ENCODE results near the gene TBCA. TPM values are rescaled to one million over a fixed set of nuclear protein-coding genes. Genes with fewer than 3 reads are reported as not detected.

The TBCA gene
- total RNA-seq, 1 experiment from 2014 or later: 330 TPM

GRCh38 chr5:77781076-77781475 is 4.9 kb upstream of the TBCA start:
- H3K23me2 ChIP-seq (ENCODE audit: insufficient read length, low read depth, low read length, poor library complexity, severe bottlenecking): peaks cover 4% of the 10 kb centered on the region
- no peak overlapping the region for H3K14ac ChIP-seq (ENCODE audit: insufficient read depth, low read length)
- H3K27ac ChIP-seq (ENCODE audit: insufficient read length, low read depth, low read length): no peak overlapping the region
- no peak overlapping the region for H4K5ac ChIP-seq (ENCODE audit: insufficient read length, low read depth, low read length)
- peaks cover 4% of the 10 kb centered on the region; the same call in 1 of the 2 replicates for H3K4me1 ChIP-seq (ENCODE audit: insufficient read depth, low read length)
- H3K27me3 ChIP-seq (ENCODE audit: insufficient read depth, low read length): no peaks in the 10 kb centered on the region; the same call in 1 of the 2 replicates
- H2BK12ac ChIP-seq (ENCODE audit: insufficient read length, low read depth, low read length): no peak overlapping the region
- no peaks in the 10 kb centered on the region for H3K79me2 ChIP-seq (ENCODE audit: insufficient read depth, low read length)
- no peak overlapping the region for H3T11ph ChIP-seq (ENCODE audit: low read length)
- H4K20me1 ChIP-seq (ENCODE audit: control insufficient read depth, insufficient read depth, insufficient read length): no peaks in the 10 kb centered on the region
- H3K36me3 Mint-ChIP-seq (ENCODE audit: insufficient read depth in 1 of 3, low read depth in 3 of 3): no peaks in the 10 kb centered on the region; a peak in 2 of 7 replicates
- no peak overlapping the region; a peak in 1 of 7 replicates for H3K27ac Mint-ChIP-seq
- H4K8ac ChIP-seq (replicated peaks; ENCODE audit: insufficient read length, low read depth, low read length): no peak overlapping the region
- no CpG with 5 or more reads among the region's 1 CpG for WGBS (ENCODE audit: extremely low coverage, insufficient read length, low lambda C conversion rate)
- no peak overlapping the region for H3K4me3 Mint-ChIP-seq
- H3K79me1 ChIP-seq (ENCODE audit: insufficient read depth, low read depth, low read length, poor library complexity, severe bottlenecking): no peaks in the 10 kb centered on the region
- no peak overlapping the region for H2AK5ac ChIP-seq (ENCODE audit: insufficient read length, low read length)
- no peaks in the 10 kb centered on the region for H3K9me3 ChIP-seq (ENCODE audit: control insufficient read depth, low read depth, low read length)
- H4K91ac ChIP-seq (ENCODE audit: insufficient read length, low read depth, low read length): no peak overlapping the region
- H3K18ac ChIP-seq (ENCODE audit: insufficient read length, low read depth, low read length): no peak overlapping the region
- no peak overlapping the region for H2BK15ac ChIP-seq (ENCODE audit: low read depth, low read length)
- no peak overlapping the region for H3K4ac ChIP-seq (ENCODE audit: low read depth, low read length)
- H3K23ac ChIP-seq (ENCODE audit: insufficient read length, low read depth, low read length): no peak overlapping the region
- no peak overlapping the region for H2AFZ ChIP-seq (ENCODE audit: low read length)
- H2BK20ac ChIP-seq (ENCODE audit: low read depth, low read length, poor library complexity, severe bottlenecking): no peak overlapping the region
- no peak for DNase-seq
- no peak overlapping the region for H2BK120ac ChIP-seq (ENCODE audit: low read depth, low read length, poor library complexity, severe bottlenecking)
- H3K4me2 ChIP-seq (ENCODE audit: insufficient read depth, insufficient read length, low read length): no peak overlapping the region
- H3K9ac ChIP-seq (ENCODE audit: extremely low read depth, insufficient read length, low read length): no peak overlapping the region
- H3K56ac ChIP-seq (ENCODE audit: insufficient read length, low read depth, low read length): no peak overlapping the region
- peaks cover 0 to 3% of the 10 kb centered on the region in 2 experiments; a peak in 1 of 5 replicates for H3K9me3 Mint-ChIP-seq
- TF ChIP-seq CTCF (conservative IDR thresholded peaks at IDR 0.05): no peak
- H2BK5ac ChIP-seq (ENCODE audit: insufficient read length, low read length): no peak overlapping the region
- H3K27me3 Mint-ChIP-seq (ENCODE audit: low read depth): peaks cover 24% of the 10 kb centered on the region
- H3K4me1 Mint-ChIP-seq: peaks cover 6 to 8% of the 10 kb centered on the region in 2 experiments; a peak in 3 of 4 replicates

All from H9 (cell line).